ENCODE measurements around the gene PSTPIP2. TPM values are rescaled to one million over a fixed set of nuclear protein-coding genes. Genes with fewer than 3 reads are reported as not detected.

The PSTPIP2 gene
- total RNA-seq, 1 donor from 2014 or later = 0.60 TPM

- ATAC-seq (ENCODE audit: low read depth) (no peak), DNase-seq (no peak)
- Mint-ChIP-seq H3K4me1 (peaks cover 10% of the 10 kb centered on the region), H3K4me3 (no peak overlapping the region), H3K9me3 (no peaks in the 10 kb centered on the region), H3K27ac (no peak overlapping the region), H3K27me3 (no peaks in the 10 kb centered on the region), H3K36me3 (ENCODE audit: low read depth) (no peaks in the 10 kb centered on the region)
- TF ChIP-seq, protein P1, sequence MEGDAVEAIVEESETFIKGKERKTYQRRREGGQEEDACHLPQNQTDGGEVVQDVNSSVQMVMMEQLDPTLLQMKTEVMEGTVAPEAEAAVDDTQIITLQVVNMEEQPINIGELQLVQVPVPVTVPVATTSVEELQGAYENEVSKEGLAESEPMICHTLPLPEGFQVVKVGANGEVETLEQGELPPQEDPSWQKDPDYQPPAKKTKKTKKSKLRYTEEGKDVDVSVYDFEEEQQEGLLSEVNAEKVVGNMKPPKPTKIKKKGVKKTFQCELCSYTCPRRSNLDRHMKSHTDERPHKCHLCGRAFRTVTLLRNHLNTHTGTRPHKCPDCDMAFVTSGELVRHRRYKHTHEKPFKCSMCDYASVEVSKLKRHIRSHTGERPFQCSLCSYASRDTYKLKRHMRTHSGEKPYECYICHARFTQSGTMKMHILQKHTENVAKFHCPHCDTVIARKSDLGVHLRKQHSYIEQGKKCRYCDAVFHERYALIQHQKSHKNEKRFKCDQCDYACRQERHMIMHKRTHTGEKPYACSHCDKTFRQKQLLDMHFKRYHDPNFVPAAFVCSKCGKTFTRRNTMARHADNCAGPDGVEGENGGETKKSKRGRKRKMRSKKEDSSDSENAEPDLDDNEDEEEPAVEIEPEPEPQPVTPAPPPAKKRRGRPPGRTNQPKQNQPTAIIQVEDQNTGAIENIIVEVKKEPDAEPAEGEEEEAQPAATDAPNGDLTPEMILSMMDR (IDR thresholded peaks at IDR 0.05) = no peak
- intact Hi-C loops (cut with micrococcal nuclease) = no loop called here
- ChIA-PET CTCF (no interaction called here), POLR2A (no interaction called here)
Measured at GRCh38 chr18:46010050-46010449, 62.0 kb downstream of the PSTPIP2 start.

GRCh38 chr18:46009125-46009840 is 62.8 kb downstream of the PSTPIP2 start:
- ATAC-seq (ENCODE audit: low read depth) (no peak), DNase-seq (no peak)
- H3K4me3 Mint-ChIP-seq = no peak overlapping the region
- no peaks in the 10 kb centered on the region for H3K36me3 Mint-ChIP-seq (ENCODE audit: low read depth)
- ChIA-PET CTCF (no interaction called here), POLR2A (interaction anchor here (0.6 kb wide), 1 partner anchor 182 kb away, joined by 3 read pairs; no protein-coding TSS in a partner anchor)
- TF ChIP-seq, protein P1 (IDR thresholded peaks at IDR 0.05) = no peak
- H3K27ac Mint-ChIP-seq = no peak overlapping the region
- H3K4me1 Mint-ChIP-seq = peaks cover 10% of the 10 kb centered on the region
- H3K27me3 Mint-ChIP-seq = no peaks in the 10 kb centered on the region
- H3K9me3 Mint-ChIP-seq = no peaks in the 10 kb centered on the region
- intact Hi-C loops (cut with micrococcal nuclease) = no loop called here

GRCh38 chr18:46008531-46008930 is 63.5 kb downstream of the PSTPIP2 start:
- TF ChIP-seq, protein P1 (IDR thresholded peaks at IDR 0.05) = no peak
- Mint-ChIP-seq H3K4me3 (no peak overlapping the region), H3K27me3 (no peaks in the 10 kb centered on the region), H3K9me3 (no peaks in the 10 kb centered on the region), H3K36me3 (ENCODE audit: low read depth) (no peaks in the 10 kb centered on the region), H3K27ac (no peak overlapping the region), H3K4me1 (peaks cover 8% of the 10 kb centered on the region)
- ATAC-seq (ENCODE audit: low read depth) (no peak), DNase-seq (no peak)
- CTCF ChIA-PET = no interaction called here
- POLR2A ChIA-PET = no interaction called here
- intact Hi-C loops (cut with micrococcal nuclease) = no loop called here

DNA sequence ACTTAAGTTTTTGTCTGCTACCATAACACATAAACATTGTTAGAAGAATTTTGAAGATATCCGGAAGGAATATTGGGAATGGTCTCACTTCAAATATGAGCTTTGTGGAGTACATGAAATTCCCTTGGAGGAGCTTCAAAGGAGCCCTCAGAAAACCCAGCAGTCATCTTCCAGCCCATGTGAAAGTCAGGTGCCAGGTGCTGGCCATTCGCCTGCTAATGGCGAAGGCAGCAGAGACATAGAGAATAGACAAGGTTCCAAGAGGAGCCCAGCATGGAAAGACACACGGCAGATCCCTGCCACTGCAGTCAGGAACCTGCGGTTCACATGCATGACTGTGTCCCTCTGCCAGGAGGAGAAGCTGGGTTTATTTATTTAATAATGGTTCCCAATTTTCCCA is 64.9 kb downstream of the PSTPIP2 start:
- peaks cover 7% of the 10 kb centered on the region for H3K9me3 Mint-ChIP-seq
- H3K27ac Mint-ChIP-seq = no peak overlapping the region
- ChIA-PET POLR2A (no interaction called here), CTCF (no interaction called here)
- TF ChIP-seq, protein P1 (IDR thresholded peaks at IDR 0.05) = no peak
- intact Hi-C loops (cut with micrococcal nuclease) = no loop called here
- H3K27me3 Mint-ChIP-seq = no peaks in the 10 kb centered on the region
- peaks cover 3% of the 10 kb centered on the region for H3K4me1 Mint-ChIP-seq
- ATAC-seq (ENCODE audit: low read depth) (no peak), DNase-seq (no peak)
- no peaks in the 10 kb centered on the region for H3K36me3 Mint-ChIP-seq (ENCODE audit: low read depth)
- no peak overlapping the region for H3K4me3 Mint-ChIP-seq

- ChIA-PET CTCF (no interaction called here), POLR2A (no interaction called here)
- H3K27ac Mint-ChIP-seq = no peak overlapping the region
- TF ChIP-seq, protein P1 (IDR thresholded peaks at IDR 0.05) = no peak
- intact Hi-C loops (cut with micrococcal nuclease) = no loop called here
- no peak for DNase-seq
- H3K4me3 Mint-ChIP-seq = no peak overlapping the region
- H3K9me3 Mint-ChIP-seq = peaks cover 15% of the 10 kb centered on the region
- no peaks in the 10 kb centered on the region for H3K27me3 Mint-ChIP-seq
- no peaks in the 10 kb centered on the region for H3K36me3 Mint-ChIP-seq (ENCODE audit: low read depth)
- ATAC-seq (ENCODE audit: low read depth) = no peak
- peaks cover 1% of the 10 kb centered on the region for H3K4me1 Mint-ChIP-seq
Measured at GRCh38 chr18:46002934-46003333, 69.1 kb downstream of the PSTPIP2 start.
